Measurements from ENCODE around the gene ADAM11.
"Not testable (repeated sequence)": the region's sequence is repeated elsewhere in the genome, so short reads cannot be mapped to it uniquely, and the experiment has no call there.

Gene ADAM11

GRCh38 chr17:44807093-44807816 is 48.5 kb downstream of the ADAM11 start:
- no peaks in the 10 kb centered on the region for H3K9me3 ChIP-seq (ENCODE audit: low read length)
- H3K27me3 ChIP-seq (ENCODE audit: control insufficient read depth in 1 of 2, insufficient read depth in 2 of 2, low read length in 2 of 2): no peaks in the 10 kb centered on the region
- peaks cover 9% of the 10 kb centered on the region for H3K36me3 ChIP-seq (ENCODE audit: insufficient read depth, low read length)
- peak overlapping the region; percentile 88 for H3K27ac ChIP-seq (ENCODE audit: low read depth, low read length)
- H3K4me3 ChIP-seq (ENCODE audit: low read depth in 1 of 2, low read length in 2 of 2): no peak overlapping the region
- H3K9ac ChIP-seq (ENCODE audit: low read length): no peak overlapping the region
- peaks cover 68% of the 10 kb centered on the region for H3K4me1 ChIP-seq (ENCODE audit: insufficient read depth, low read length)

DNA sequence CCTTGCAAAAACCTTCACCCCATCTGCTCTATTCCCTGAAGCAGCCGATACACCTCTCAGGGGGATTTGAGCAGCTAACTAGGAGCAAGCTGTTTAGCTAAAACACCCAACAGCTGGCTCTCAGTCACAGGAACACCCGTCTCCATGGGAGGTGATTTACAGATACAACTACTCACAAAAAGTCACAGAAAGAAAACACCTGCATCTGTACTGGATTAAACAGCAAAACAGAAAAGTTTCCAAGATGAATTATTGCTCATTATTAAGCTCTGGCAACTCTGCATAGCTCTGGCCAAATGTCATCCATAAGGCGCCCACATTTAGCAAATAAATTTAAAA is 49.0 kb downstream of the ADAM11 start:
- Histone ChIP-seq H3K27ac (ENCODE audit: low read depth, low read length) (peak overlapping the region; percentile 88), H3K36me3 (ENCODE audit: insufficient read depth, low read length) (peaks cover 9% of the 10 kb centered on the region), H3K9ac (ENCODE audit: low read length) (no peak overlapping the region), H3K4me1 (ENCODE audit: insufficient read depth, low read length) (peaks cover 63% of the 10 kb centered on the region), H3K27me3 (ENCODE audit: control insufficient read depth in 1 of 2, insufficient read depth in 2 of 2, low read length in 2 of 2) (no peaks in the 10 kb centered on the region), H3K4me3 (ENCODE audit: low read depth in 1 of 2, low read length in 2 of 2) (no peak overlapping the region), H3K9me3 (ENCODE audit: low read length) (no peaks in the 10 kb centered on the region)

GRCh38 chr17:44808156-44808555 is 49.4 kb downstream of the ADAM11 start:
- no peak overlapping the region for H3K4me3 ChIP-seq (ENCODE audit: low read depth in 1 of 2, low read length in 2 of 2)
- peaks cover 9% of the 10 kb centered on the region for H3K36me3 ChIP-seq (ENCODE audit: insufficient read depth, low read length)
- no peaks in the 10 kb centered on the region for H3K27me3 ChIP-seq (ENCODE audit: control insufficient read depth in 1 of 2, insufficient read depth in 2 of 2, low read length in 2 of 2)
- peaks cover 59% of the 10 kb centered on the region for H3K4me1 ChIP-seq (ENCODE audit: insufficient read depth, low read length)
- no peaks in the 10 kb centered on the region for H3K9me3 ChIP-seq (ENCODE audit: low read length)
- no peak overlapping the region for H3K9ac ChIP-seq (ENCODE audit: low read length)
- peak overlapping the region; percentile 88 for H3K27ac ChIP-seq (ENCODE audit: low read depth, low read length)

GRCh38 chr17:44808656-44809388 is 50.0 kb downstream of the ADAM11 start:
- H3K27ac ChIP-seq (ENCODE audit: low read depth, low read length): peak overlapping the region; percentile 88
- H3K4me3 ChIP-seq (ENCODE audit: low read depth in 1 of 2, low read length in 2 of 2); H3K9me3 ChIP-seq (ENCODE audit: low read length); H3K9ac ChIP-seq (ENCODE audit: low read length); H3K36me3 ChIP-seq (ENCODE audit: insufficient read depth, low read length); H3K27me3 ChIP-seq (ENCODE audit: control insufficient read depth in 1 of 2, insufficient read depth in 2 of 2, low read length in 2 of 2): not testable (repeated sequence)
- H3K4me1 ChIP-seq (ENCODE audit: insufficient read depth, low read length): peaks cover 53% of the 10 kb centered on the region

DNA sequence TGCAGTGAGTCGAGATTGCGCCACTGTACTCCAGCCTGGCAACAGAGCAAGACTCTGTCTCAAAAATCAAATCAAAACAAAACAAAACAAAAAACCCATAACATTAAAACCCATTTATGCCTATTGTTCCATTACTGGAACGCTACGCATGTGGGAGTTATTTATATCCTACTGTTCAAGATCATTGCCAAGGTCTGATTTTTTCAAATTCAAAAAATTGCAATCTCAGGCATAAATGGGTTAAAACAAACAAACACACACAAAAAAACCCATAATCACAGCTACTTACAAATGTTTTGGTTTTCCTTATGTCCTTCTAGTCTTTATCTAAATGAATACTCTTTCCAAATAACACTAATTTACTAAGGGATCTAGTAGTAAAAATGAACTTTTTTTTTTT is 53.5 kb downstream of the ADAM11 start:
- Histone ChIP-seq H3K4me3 (ENCODE audit: low read depth in 1 of 2, low read length in 2 of 2) (no peak overlapping the region), H3K27ac (ENCODE audit: low read depth, low read length) (peak overlapping the region; percentile 68), H3K27me3 (ENCODE audit: control insufficient read depth in 1 of 2, insufficient read depth in 2 of 2, low read length in 2 of 2) (no peaks in the 10 kb centered on the region), H3K9ac (ENCODE audit: low read length) (no peak overlapping the region), H3K4me1 (ENCODE audit: insufficient read depth, low read length) (peaks cover 25% of the 10 kb centered on the region), H3K36me3 (ENCODE audit: insufficient read depth, low read length) (no peaks in the 10 kb centered on the region), H3K9me3 (ENCODE audit: low read length) (no peaks in the 10 kb centered on the region)

GRCh38 chr17:44818508-44818907 is 59.7 kb downstream of the ADAM11 start:
- H3K9me3 ChIP-seq (ENCODE audit: low read length); H3K27ac ChIP-seq (ENCODE audit: low read depth, low read length); H3K9ac ChIP-seq (ENCODE audit: low read length); H3K27me3 ChIP-seq (ENCODE audit: control insufficient read depth in 1 of 2, insufficient read depth in 2 of 2, low read length in 2 of 2); H3K36me3 ChIP-seq (ENCODE audit: insufficient read depth, low read length); H3K4me3 ChIP-seq (ENCODE audit: low read depth in 1 of 2, low read length in 2 of 2): not testable (repeated sequence)
- peaks cover 26% of the 10 kb centered on the region for H3K4me1 ChIP-seq (ENCODE audit: insufficient read depth, low read length)

DNA sequence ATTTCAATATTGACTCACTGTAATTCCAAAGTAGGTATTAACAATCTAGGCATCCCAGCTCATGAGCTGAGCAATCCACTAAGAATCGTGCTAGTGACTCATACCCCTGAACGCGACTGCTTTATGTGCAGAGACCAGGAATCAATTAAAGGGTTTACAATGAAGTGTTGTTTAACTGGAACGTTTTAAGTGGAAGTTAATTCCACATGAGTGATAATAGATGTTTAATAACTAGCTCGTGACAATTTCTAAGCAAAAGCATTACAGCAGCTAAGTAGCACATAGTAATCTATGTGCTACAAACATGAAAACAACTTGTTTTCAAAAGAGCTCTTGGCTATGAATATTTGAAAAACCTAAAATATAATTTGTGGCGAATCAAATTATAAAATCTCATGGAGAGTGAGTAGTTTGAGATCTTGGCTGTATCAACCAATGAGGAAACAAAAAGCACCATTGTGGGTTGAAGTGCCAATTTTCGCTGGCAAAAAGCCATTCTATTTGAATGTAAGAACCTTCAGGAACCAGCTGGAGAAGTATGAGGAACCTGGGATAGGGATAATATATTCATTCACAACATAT is 61.9 kb downstream of the ADAM11 start:
- Histone ChIP-seq H3K9ac (ENCODE audit: low read length) (no peak overlapping the region), H3K4me1 (ENCODE audit: insufficient read depth, low read length) (peaks cover 22% of the 10 kb centered on the region), H3K4me3 (ENCODE audit: low read depth in 1 of 2, low read length in 2 of 2) (no peak overlapping the region), H3K27ac (ENCODE audit: low read depth, low read length) (peak overlapping the region; percentile 45), H3K36me3 (ENCODE audit: insufficient read depth, low read length) (no peaks in the 10 kb centered on the region), H3K9me3 (ENCODE audit: low read length) (no peaks in the 10 kb centered on the region), H3K27me3 (ENCODE audit: control insufficient read depth in 1 of 2, insufficient read depth in 2 of 2, low read length in 2 of 2) (no peaks in the 10 kb centered on the region)

GRCh38 chr17:44825236-44825635 is 66.4 kb downstream of the ADAM11 start:
- H3K4me1 ChIP-seq (ENCODE audit: insufficient read depth, low read length); H3K9me3 ChIP-seq (ENCODE audit: low read length); H3K4me3 ChIP-seq (ENCODE audit: low read depth in 1 of 2, low read length in 2 of 2); H3K36me3 ChIP-seq (ENCODE audit: insufficient read depth, low read length); H3K9ac ChIP-seq (ENCODE audit: low read length); H3K27me3 ChIP-seq (ENCODE audit: control insufficient read depth in 1 of 2, insufficient read depth in 2 of 2, low read length in 2 of 2): not testable (repeated sequence)
- peak overlapping the region; percentile 61 for H3K27ac ChIP-seq (ENCODE audit: low read depth, low read length)

GRCh38 chr17:44826123-44826790 is 67.5 kb downstream of the ADAM11 start:
- H3K27ac ChIP-seq (ENCODE audit: low read depth, low read length): peak overlapping the region; percentile 61
- no peaks in the 10 kb centered on the region for H3K36me3 ChIP-seq (ENCODE audit: insufficient read depth, low read length)

GRCh38 chr17:44827863-44828262 is 69.1 kb downstream of the ADAM11 start:
- H3K27ac ChIP-seq (ENCODE audit: low read depth, low read length): peak overlapping the region; percentile 36
- H3K9ac ChIP-seq (ENCODE audit: low read length): peak overlapping the region; percentile 80
- no peaks in the 10 kb centered on the region for H3K4me1 ChIP-seq (ENCODE audit: insufficient read depth, low read length)
- H3K36me3 ChIP-seq (ENCODE audit: insufficient read depth, low read length): no peaks in the 10 kb centered on the region
- H3K9me3 ChIP-seq (ENCODE audit: low read length): no peaks in the 10 kb centered on the region
- peaks cover 0 to 11% of the 10 kb centered on the region in 2 donors for H3K27me3 ChIP-seq (ENCODE audit: control insufficient read depth in 1 of 2, insufficient read depth in 2 of 2, low read length in 2 of 2)
- H3K4me3 ChIP-seq (ENCODE audit: low read depth in 1 of 2, low read length in 2 of 2): peak overlapping the region; percentile 58 to 80

More at GRCh38 chr17:44826123-44826790, 67.5 kb downstream of the ADAM11 start:
- no peak overlapping the region for H3K4me3 ChIP-seq (ENCODE audit: low read depth in 1 of 2, low read length in 2 of 2)
- no peaks in the 10 kb centered on the region for H3K4me1 ChIP-seq (ENCODE audit: insufficient read depth, low read length)
- H3K9me3 ChIP-seq (ENCODE audit: low read length): no peaks in the 10 kb centered on the region
- peaks cover 0 to 9% of the 10 kb centered on the region in 2 donors for H3K27me3 ChIP-seq (ENCODE audit: control insufficient read depth in 1 of 2, insufficient read depth in 2 of 2, low read length in 2 of 2)
- H3K9ac ChIP-seq (ENCODE audit: low read length): no peak overlapping the region

- Histone ChIP-seq H3K27ac (ENCODE audit: low read depth, low read length) (peak overlapping the region; percentile 36), H3K4me1 (ENCODE audit: insufficient read depth, low read length) (no peaks in the 10 kb centered on the region), H3K27me3 (ENCODE audit: control insufficient read depth in 1 of 2, insufficient read depth in 2 of 2, low read length in 2 of 2) (peaks cover 0 to 11% of the 10 kb centered on the region in 2 donors), H3K9me3 (ENCODE audit: low read length) (no peaks in the 10 kb centered on the region), H3K9ac (ENCODE audit: low read length) (peak overlapping the region; percentile 80), H3K36me3 (ENCODE audit: insufficient read depth, low read length) (no peaks in the 10 kb centered on the region), H3K4me3 (ENCODE audit: low read depth in 1 of 2, low read length in 2 of 2) (peak overlapping the region; percentile 58 to 80)
Measured at GRCh38 chr17:44828919-44829522, 70.2 kb downstream of the ADAM11 start.

All from muscle layer of colon (tissue), 2 donors.